HG03066 (cell line): ENCODE results near the gene SARNP.
"Not testable (repeated sequence)": the region's sequence is repeated elsewhere in the genome, so short reads cannot be mapped to it uniquely, and the experiment has no call there.

Experiments
- ATAC-seq: cut with Tn5 transposase; IDR thresholded peaks from one replicate; pipeline ENCODE4 v1.9.1; 2021; ENCODE audit warnings: low read depth; ENCODE audit not compliant: unreplicated experiment

SARNP gene

GRCh38 chr12:55840581-55841351 lies 23.2 kb upstream of the SARNP start:
- ATAC-seq: no peak

- ATAC-seq: no peak
Measured at GRCh38 chr12:55839345-55840140, 22.0 kb upstream of the SARNP start.

- no peak for ATAC-seq
Measured at GRCh38 chr12:55838361-55838760, 20.8 kb upstream of the SARNP start.

DNA sequence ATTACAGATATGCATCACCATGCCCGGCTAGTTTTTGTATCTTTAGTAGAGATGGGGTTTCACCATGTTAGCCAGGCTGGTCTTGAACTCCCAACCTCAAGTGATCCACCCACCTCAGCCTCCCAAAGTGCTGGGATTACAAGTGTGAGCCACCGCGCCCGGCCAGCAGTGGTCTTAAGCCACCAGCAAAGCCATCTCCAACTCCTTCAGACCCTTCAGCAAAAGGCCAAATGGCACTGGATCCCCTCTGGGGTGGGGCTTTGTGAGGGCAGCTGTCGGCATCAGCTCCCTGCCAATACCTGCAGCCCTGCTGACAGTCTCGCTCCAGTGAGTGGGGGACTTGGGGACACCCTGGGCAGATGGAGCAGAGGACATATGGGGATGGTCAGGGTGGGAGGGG lies 16.9 kb upstream of the SARNP start:
- ATAC-seq: not testable (repeated sequence)

- no peak for ATAC-seq
Measured at GRCh38 chr12:55833056-55833455, 15.5 kb upstream of the SARNP start.

DNA sequence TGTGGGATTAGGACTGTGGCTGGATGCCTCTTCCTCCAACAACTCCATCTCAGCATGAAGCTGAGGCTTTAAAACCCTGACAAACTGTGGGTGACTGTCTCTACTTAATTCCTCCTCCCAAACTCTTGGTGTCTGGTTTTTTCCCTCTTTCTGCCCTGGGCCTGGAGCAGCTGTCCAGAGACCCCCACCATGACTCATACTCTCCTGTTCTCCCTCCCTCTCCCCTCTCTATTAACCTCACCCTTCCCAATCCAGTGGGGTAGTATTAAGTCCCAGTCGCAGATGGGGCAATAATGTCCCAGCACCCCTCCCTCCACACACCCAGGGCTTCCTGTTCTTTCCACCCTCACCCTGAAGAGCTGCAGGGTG lies 13.9 kb upstream of the SARNP start:
- no peak for ATAC-seq

DNA sequence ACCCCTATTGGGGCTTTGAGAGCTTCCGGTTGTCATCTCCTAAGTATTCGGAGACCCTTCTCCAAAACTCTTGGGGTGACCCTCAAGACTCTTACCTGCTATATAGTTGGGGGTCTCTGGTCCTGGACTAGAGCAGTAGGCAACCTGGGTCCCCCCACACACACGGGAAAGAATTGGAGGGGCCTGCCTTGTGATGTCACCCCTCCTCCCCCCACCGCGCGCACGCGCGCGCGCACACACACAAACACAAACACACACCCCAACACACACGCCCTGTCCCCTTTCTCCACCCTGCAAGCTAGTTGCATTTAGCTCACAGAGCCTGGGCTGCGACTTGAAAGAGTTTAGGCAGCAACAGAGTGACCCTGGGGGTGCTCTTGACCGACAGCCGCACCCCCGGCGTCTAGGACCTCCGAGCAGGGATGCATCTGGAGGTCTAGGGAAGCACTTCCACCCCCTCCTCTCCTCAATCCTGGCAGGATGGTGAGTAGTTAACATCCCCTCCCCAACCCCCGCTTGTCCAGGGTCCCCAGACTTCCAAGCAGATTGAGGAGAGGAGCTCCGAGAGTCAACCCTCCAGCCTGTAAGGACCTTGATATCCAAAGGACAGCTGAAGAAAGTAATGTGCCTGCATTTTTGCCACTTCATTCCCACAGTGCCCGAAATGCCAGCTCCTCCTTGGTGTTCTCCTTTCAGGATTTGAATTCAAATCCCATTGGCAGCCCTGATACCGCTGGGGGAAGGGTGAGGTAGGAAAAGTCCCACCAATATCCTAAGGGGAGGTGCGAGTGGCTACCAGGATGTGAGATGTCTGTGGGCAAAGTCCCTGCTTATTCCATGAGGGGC lies 13.3 kb upstream of the SARNP start:
- no peak for ATAC-seq

DNA sequence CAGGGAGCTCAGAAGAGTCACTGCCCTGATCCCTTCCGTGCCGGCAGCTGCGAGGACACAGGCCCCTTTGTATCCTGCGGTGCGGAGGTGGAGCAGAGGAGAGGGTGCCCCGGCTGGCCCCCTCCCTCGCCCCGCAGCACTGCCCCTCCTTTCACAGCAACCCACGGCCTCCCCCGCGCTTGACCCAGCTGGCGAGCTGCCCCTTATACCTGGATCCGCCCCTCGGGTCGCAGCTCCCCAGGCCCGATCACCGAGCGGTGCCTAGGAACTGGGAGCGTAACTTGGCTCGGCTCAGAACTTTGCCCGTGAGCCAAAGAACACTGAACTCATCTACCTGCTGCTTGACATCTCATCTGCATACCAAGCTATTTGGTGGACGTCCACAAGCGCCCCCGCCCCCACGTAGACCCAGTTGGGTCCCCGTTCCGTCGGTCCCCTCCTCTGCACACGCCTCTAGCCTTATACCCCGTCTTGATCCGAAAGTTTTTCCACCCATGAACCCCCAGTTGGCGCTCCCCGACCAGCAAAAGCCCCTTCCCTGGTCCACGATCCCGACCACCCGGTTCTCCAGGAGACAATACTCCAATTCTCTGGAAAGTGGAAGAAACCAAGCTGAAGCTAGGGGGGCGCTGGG lies 12.6 kb upstream of the SARNP start:
- peak; percentile 34 for ATAC-seq

- ATAC-seq: no peak
Measured at GRCh38 chr12:55828357-55828756, 10.8 kb upstream of the SARNP start.

GRCh38 chr12:55827806-55828205 lies 10.3 kb upstream of the SARNP start:
- ATAC-seq: no peak

DNA sequence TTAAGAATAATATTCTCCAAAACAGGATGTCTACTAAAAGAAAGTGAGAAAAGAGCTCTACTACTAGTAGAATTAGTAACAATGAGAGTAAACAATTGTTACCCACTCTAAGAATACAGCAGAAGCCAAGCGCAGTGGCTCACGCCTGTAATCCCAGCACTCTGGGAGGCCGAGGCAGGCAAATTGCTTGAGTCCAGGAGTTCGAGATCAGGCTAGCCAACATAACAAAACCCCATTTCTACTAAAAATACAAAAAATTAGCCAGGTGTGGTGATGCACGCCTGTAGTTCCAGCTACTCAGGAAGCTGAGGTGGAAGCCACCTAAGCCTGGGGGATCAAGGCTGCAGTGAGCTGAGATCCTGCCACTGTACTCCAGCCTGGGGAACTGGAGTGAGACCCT lies 7.2 kb upstream of the SARNP start:
- no peak for ATAC-seq

DNA sequence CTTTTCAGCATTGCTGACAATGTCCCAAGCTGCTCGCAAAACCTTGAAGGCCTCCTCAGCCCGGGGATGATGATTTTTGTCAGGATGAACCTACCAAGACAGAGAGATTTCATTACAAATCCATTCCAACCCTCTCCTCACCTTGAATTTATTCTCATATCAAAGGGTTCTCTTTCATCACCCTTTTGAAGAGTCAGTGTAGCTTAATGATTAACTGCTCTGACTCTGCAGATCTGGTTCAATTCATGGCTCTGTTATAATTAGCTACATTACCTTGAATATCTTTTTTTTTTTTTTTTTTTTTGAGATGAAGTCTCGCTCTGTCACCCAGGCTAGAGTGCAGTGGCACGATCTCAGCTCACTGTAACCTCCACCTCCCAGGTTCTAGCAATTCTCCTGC lies 5.9 kb upstream of the SARNP start:
- ATAC-seq: no peak

DNA sequence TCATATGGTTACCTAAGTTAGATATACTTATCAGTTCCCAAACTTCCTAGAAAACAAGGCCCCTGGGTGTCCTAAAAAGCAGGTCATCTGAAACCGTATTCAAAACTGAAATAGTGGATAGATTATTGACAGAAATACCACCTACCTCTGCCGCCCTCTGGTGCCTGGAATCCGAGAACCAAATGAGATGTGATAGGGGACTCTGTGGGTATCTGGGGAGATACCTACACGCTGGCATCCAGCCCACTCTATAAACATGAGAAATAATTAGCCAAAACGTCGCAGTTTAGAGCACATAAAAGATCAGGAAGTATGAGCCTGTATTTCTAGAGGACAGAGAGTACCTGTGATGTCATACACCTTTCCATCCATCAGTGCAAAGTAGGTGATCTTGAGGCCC lies 4.7 kb upstream of the SARNP start:
- ATAC-seq: no peak

DNA sequence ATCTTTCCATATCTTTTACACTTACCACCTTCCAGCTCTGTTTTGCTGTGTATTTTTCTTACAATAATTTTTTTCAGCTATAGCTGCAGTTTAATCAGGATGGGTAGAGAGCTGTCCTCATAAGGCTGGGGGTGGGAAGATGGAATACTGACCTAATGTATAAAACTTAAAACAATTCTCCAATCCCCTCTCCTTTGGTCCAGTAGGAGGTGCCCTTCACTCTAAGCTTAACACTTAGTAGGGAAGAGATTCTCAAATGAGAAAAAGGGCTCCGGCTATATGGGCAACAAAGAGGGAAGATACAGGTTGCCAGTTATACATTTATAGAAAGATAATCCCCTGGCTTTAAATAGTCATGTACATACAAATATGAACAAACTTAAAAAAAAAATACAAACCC lies 3.2 kb upstream of the SARNP start:
- no peak for ATAC-seq

DNA sequence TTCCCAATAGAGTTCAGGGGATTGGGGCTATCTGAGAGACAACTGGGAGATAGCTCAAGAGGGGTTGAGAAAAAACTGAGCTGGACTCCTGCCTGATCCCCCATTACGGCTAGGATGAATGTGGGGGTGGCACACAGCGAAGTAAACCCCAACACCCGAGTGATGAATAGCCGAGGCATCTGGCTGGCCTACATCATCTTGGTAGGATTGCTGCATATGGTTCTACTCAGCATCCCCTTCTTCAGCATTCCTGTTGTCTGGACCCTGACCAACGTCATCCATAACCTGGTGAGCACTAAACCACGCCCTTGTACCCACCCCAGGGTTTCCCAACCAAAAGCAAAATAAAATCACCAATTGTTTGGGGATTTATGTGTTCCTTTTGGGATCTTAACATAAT lies 1.4 kb upstream of the SARNP start:
- no peak for ATAC-seq

GRCh38 chr12:55818140-55818728 lies 710 bp upstream of the SARNP start:
- ATAC-seq: peak; percentile 28

- ATAC-seq: no peak
Measured at GRCh38 chr12:55816881-55817344, 611 bp downstream of the SARNP start.

DNA sequence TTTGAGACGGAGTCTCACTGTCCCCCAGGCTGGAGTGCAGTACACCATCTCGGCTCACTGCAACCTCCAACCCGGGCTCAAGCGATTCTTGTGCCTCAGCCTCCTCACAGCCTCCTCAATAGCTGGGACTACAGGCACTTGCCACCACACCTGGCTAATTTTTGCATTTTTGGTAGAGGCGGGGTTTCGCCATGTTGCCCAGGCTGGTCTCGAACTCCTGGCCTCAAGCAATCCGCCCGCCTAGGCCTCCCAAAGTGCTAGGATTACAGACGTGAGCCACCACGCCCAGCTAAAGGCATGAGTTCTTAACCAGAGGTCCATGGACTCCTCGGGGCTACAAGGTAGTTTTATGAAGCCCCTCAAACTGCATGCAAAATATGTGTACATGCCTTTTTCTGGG lies 2.1 kb downstream of the SARNP start:
- no peak for ATAC-seq

DNA sequence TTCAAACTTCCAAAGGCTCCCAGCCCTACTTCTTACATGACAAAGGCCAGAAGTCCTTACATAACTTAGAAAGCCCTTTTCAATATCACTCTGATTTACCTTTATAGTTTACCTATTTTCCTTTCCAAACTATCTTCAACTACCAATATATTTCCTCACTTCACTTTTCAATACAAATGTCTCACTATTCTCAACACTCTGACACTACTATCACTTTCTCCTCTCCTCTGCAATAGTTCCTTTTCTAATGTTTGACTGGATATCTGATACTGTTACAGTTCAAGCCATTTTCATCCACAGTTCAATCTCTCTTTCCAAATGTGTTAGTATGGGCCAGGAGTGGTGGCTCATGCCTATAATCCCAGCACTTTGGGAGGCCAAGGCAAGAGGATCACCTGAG lies 3.3 kb downstream of the SARNP start:
- no peak for ATAC-seq

GRCh38 chr12:55812088-55812487 lies 5.4 kb downstream of the SARNP start:
- no peak for ATAC-seq
